ENCODE results near the gene CEP112.

- no peak for TF ChIP-seq TAF1 (conservative IDR thresholded peaks at IDR 0.05)
- TF ChIP-seq CTCF (IDR thresholded peaks at IDR 0.05; ENCODE audit: low read depth, low read length, missing input control), result no peak
- no peak for TF ChIP-seq GABPA (IDR thresholded peaks at IDR 0.05 in 1 of 2, conservative IDR thresholded peaks at IDR 0.05 in 1 of 2)
- TF ChIP-seq REST (IDR thresholded peaks at IDR 0.05), result no peak
- TF ChIP-seq MAX (IDR thresholded peaks at IDR 0.05), result no peak
- TF ChIP-seq RAD21 (IDR thresholded peaks at IDR 0.05), result no peak
These were observed 84.2 kb downstream of the CEP112 start for GRCh38 chr17:66107731-66108130.

Data from liver (tissue), 3 donors.